Sigmoid colon (tissue), 4 donors: ENCODE results near the gene MAPKAPK3.

Source experiments
- CTCF ChIP-seq, 4 experiments: fragments of 450-650 bp in 3 of 4; fragments of 200-600 bp in 1 of 4; IDR thresholded peaks; one replicate each; pipeline ENCODE4 v1.5.1; 2016 to 2019; ENCODE audit warnings: antibody characterized with exemption in 4 of 4, mild to moderate bottlenecking in 3 of 4, moderate library complexity in 2 of 4
- EP300 ChIP-seq, 4 donors: sonication (generic); formaldehyde crosslinking; IDR thresholded peaks; one replicate each; pipeline ENCODE4 v1.6.1; 2017; ENCODE audit warnings: antibody characterized with exemption in 4 of 4
- POLR2A ChIP-seq, 2 donors: fragments of 450-650 bp; IDR thresholded peaks; one replicate each; pipeline ENCODE4 v1.6.1; 2016; ENCODE audit warnings: antibody characterized with exemption in 2 of 2, mild to moderate bottlenecking in 2 of 2, moderate library complexity in 2 of 2
- POLR2AphosphoS5 ChIP-seq, 4 donors: sonication (generic); formaldehyde crosslinking; IDR thresholded peaks; one replicate each; pipeline ENCODE4 v1.6.1; 2017; ENCODE audit warnings: antibody characterized with exemption in 4 of 4

- TF ChIP-seq CTCF (IDR thresholded peaks at IDR 0.05) (no peak), POLR2A (IDR thresholded peaks at IDR 0.05) (peak in 1 of 2 donors; percentile 24), EP300 (IDR thresholded peaks at IDR 0.05) (no peak), POLR2AphosphoS5 (IDR thresholded peaks at IDR 0.05) (peak in 3 of 4 donors; percentile 38 to 42 (median 41))
These were observed 49.4 kb upstream of the MAPKAPK3 start, which contains the start of gene C3orf18 for GRCh38 chr3:50567386-50568167.
